Left lung (tissue), 10 donors: ENCODE measurements around the gene RGS11. TPM values are rescaled to one million over a fixed set of nuclear protein-coding genes. Genes with fewer than 3 reads are reported as not detected.

Experiments
- ATAC-seq: fragments of 200-7000 bp; cut with Tn5 transposase; one replicate; pipeline ENCODE4 v1.9.1; 2020; ENCODE audit warnings: moderate library complexity
- DNase-seq, 4 donors: peaks; one replicate each; pipeline ENCODE4 v3.0.0-alpha.2; 2013 to 2020
- H3K27ac ChIP-seq, 2 donors: fragments of 200-600 bp; sonication (generic) in 1 of 2; one replicate each; pipeline versions ENCODE4 v1.5.0 to v1.8.0; 2020 to 2021
- H3K27me3 ChIP-seq, 2 donors: fragments of 200-600 bp; sonication (generic) in 1 of 2; one replicate each; pipeline versions ENCODE4 v1.5.0 to v1.8.0; 2020 to 2021
- H3K36me3 ChIP-seq, 2 donors: fragments of 200-600 bp; sonication (generic) in 1 of 2; one replicate each; pipeline versions ENCODE4 v1.5.0 to v1.8.0; 2020 to 2021
- H3K4me1 ChIP-seq, 2 donors: fragments of 200-600 bp; one replicate each; pipeline ENCODE4 v1.8.0; 2021
- H3K4me3 ChIP-seq, 2 donors: fragments of 200-600 bp; sonication (generic) in 1 of 2; one replicate each; pipeline versions ENCODE4 v1.5.0 to v1.8.0; 2020 to 2021; ENCODE audit warnings: mild to moderate bottlenecking in 1 of 2
- H3K9me3 ChIP-seq, 2 donors: fragments of 200-600 bp; sonication (generic) in 1 of 2; one replicate each; pipeline versions ENCODE4 v1.5.0 to v1.8.0; 2020 to 2021
- CTCF ChIP-seq, 2 donors: fragments of 200-600 bp; sonication (generic) in 1 of 2; IDR thresholded peaks; one replicate each; pipeline versions ENCODE4 v1.5.0 to v1.8.0; 2021; ENCODE audit warnings: antibody characterized with exemption in 2 of 2
- intact Hi-C, 2 donors: fragments of 100-400 bp; cut with DNase I; formaldehyde crosslinking; loops; one replicate each; pipeline versions ENCODE4 v1.11.2 to v1.14.2; 2022
- polyA plus RNA-seq, 6 donors: library from polyadenylated mRNA; unstranded; fragments of 120-200 nt; gene quantifications; one replicate each; pipeline ENCODE4 v1.2.1, GENCODE V29; 2013; ENCODE audit not compliant: insufficient read length in 6 of 6
- total RNA-seq, 2 donors: library from RNA; stranded (reverse); fragmentation: NEBNext Ultra II Directional; extraction: Animal tissue kit (Norgen Biotek cat#: 25700); gene quantifications; one replicate each; pipeline ENCODE4 v1.2.1, GENCODE V29; 2021
- donor health status: DM: no; HTN: yes; CAD: no.
- donor health status: DM: no; HTN: no; CAD: no.

RGS11 gene
- total and polyA plus RNA-seq, 8 donors = 1.8 to 8.3 (median 4.1) TPM

DNA sequence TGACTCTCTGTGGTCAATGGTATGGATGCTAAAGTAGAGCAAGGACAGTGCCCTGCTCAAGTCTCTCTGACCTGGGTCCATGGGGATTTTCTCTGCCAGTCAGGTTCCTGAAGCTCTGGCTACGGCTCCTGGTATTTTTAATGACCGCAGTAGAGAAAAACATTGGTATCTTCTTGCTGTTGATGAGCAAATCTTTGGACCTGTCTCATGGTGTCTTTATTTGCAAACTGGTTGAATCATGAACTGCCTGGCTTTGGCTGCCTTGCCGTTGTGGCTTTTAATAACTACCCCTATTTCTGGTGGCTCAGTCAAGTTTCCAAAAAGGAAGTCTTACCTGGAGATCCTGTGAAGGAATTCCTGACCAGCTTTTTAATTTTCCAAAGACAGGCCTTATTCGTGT is 32.4 kb downstream of the RGS11 start:
- no peaks in the 10 kb centered on the region for H3K36me3 ChIP-seq
- DNase-seq = no peak
- H3K27me3 ChIP-seq = no peaks in the 10 kb centered on the region
- H3K27ac ChIP-seq = no peak overlapping the region
- TF ChIP-seq CTCF (IDR thresholded peaks at IDR 0.05) = no peak
- H3K4me3 ChIP-seq = no peak overlapping the region
- no peaks in the 10 kb centered on the region for H3K9me3 ChIP-seq
- no peak for ATAC-seq
- intact Hi-C loops = no loop called here
- H3K4me1 ChIP-seq = peaks cover 0 to 28% of the 10 kb centered on the region in 2 donors

DNA sequence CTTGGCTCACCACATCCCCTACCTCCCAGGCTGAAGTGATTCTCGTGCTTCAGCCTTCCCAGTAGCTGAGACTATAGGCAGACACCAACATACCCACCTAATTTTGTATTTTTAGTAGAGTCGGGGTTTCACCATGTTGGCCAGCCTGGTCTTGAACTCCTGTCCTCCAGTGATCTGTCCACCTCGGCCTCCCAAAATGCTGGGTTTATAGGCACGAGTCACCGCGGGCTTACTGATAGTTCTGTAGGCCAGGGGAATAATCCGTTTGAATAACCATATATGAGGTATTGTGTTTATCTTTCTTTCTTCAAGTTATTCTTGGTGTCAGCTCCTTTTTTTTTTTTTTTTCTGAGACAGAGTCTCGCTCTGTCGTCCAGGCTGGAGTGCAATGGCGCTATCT is 33.5 kb downstream of the RGS11 start:
- Histone ChIP-seq H3K4me1 (peaks cover 0 to 28% of the 10 kb centered on the region in 2 donors), H3K9me3 (no peaks in the 10 kb centered on the region), H3K27me3 (no peaks in the 10 kb centered on the region), H3K36me3 (no peaks in the 10 kb centered on the region), H3K27ac (peak overlapping the region in 1 of 2 donors; percentile 33), H3K4me3 (no peak overlapping the region)
- no peak for ATAC-seq
- intact Hi-C loops = no loop called here
- DNase-seq = no peak
- no peak for TF ChIP-seq CTCF (IDR thresholded peaks at IDR 0.05)

DNA sequence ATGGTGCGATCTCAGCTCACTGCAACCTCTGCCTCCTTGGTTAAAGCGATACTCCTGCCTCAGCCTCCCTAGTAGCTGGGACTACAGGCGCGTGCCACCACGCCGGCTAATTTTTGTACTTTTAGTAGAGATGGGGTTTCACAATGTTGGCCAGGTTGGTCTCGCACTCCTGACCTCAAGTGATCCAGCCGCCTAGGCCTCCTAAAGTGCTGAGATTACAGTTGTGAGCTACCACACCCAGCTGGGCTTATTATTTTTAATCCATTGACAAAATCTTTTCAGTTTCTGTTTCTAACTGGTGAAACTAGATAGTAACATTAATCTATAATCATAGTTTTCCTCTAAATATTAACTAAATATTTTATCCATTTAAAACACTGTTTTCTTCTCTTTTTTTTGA is 35.2 kb downstream of the RGS11 start:
- no peaks in the 10 kb centered on the region for H3K36me3 ChIP-seq
- TF ChIP-seq CTCF (IDR thresholded peaks at IDR 0.05) = no peak
- ATAC-seq (no peak), DNase-seq (no peak)
- peaks cover 0 to 32% of the 10 kb centered on the region in 2 donors for H3K4me1 ChIP-seq
- peak overlapping the region in 1 of 2 donors; percentile 8 for H3K27ac ChIP-seq
- H3K27me3 ChIP-seq = no peaks in the 10 kb centered on the region
- H3K9me3 ChIP-seq = no peaks in the 10 kb centered on the region
- intact Hi-C loops = no loop called here
- H3K4me3 ChIP-seq = no peak overlapping the region

DNA sequence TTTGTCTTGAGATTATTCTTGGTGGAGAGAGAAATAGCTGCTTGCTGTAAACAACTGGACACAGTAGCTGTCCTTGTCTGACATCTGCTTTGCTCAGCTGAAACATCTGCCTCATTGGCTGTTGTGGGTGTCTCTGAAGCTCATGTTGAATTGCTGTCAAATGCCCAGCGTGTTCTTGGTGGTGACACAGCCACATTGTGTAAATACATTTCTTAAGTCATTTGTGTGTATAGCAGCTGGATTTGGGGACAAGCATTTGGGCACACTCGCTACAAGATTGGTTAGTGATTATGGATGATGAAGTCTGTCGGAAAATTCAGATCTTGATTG is 35.8 kb downstream of the RGS11 start:
- intact Hi-C loops = no loop called here
- H3K27ac ChIP-seq = peak overlapping the region; percentile 5 to 8

More for the DNA sequence above, 35.8 kb downstream of the RGS11 start:
- Histone ChIP-seq H3K4me1 (peaks cover 0 to 33% of the 10 kb centered on the region in 2 donors), H3K4me3 (no peak overlapping the region), H3K36me3 (no peaks in the 10 kb centered on the region), H3K9me3 (no peaks in the 10 kb centered on the region), H3K27me3 (no peaks in the 10 kb centered on the region)
- ATAC-seq (no peak), DNase-seq (no peak)
- no peak for TF ChIP-seq CTCF (IDR thresholded peaks at IDR 0.05)
